Prostate gland (tissue), 2 donors: ENCODE measurements around the gene SLC39A3. TPM values are rescaled to one million over a fixed set of nuclear protein-coding genes. Genes with fewer than 3 reads are reported as not detected.

ENCODE experiments used
- DNase-seq: peaks from one replicate; pipeline ENCODE4 v3.0.0-alpha.2; 2019; ENCODE audit warnings: low spot score
- H3K27ac ChIP-seq, 2 donors: fragments of 200-600 bp; sonication (generic); 2 replicates each; pipeline ENCODE4 v1.5.1; 2017 to 2019
- H3K27me3 ChIP-seq: fragments of 200-600 bp; sonication (generic); replicated peaks from 2 replicates; pipeline ENCODE4 v1.5.1; 2019; ENCODE audit not compliant: insufficient read depth
- H3K36me3 ChIP-seq, 2 donors: fragments of 200-600 bp; sonication (generic); 1 replicate in 1 of 2; 2 replicates in 1 of 2; pipeline versions ENCODE4 v1.5.1 to v1.8.1; 2017 to 2019
- H3K4me1 ChIP-seq: fragments of 200-600 bp; sonication (generic); replicated peaks from 2 replicates; pipeline ENCODE4 v1.5.1; 2019
- H3K4me3 ChIP-seq, 2 donors: fragments of 200-600 bp; sonication (generic); 2 replicates each; pipeline ENCODE4 v1.5.1; 2017 to 2019
- H3K9me3 ChIP-seq: fragments of 200-600 bp; sonication (generic); 2 replicates; pipeline ENCODE4 v1.5.1; 2017
- POLR2A ChIP-seq: fragments of 450-650 bp; IDR thresholded peaks from one replicate; pipeline ENCODE4 v1.6.1; 2016; ENCODE audit warnings: antibody characterized with exemption, mild to moderate bottlenecking
- POLR2AphosphoS5 ChIP-seq: sonication (generic); formaldehyde crosslinking; IDR thresholded peaks from one replicate; pipeline ENCODE4 v1.6.1; 2017; ENCODE audit warnings: antibody characterized with exemption
- WGBS: methylation state at CpG from one replicate; pipeline ENCODE4 v1.1.5; 2018; 5-methylcytosine and 5-hydroxymethylcytosine counted together
- intact Hi-C: fragments of 100-400 bp; cut with DNase I; formaldehyde crosslinking; loops from one replicate; pipeline ENCODE4 v1.14.2; 2022
- total RNA-seq, 2 donors: library from RNA; depleted of rRNA; stranded (reverse); fragments of >200 nt; gene quantifications; one replicate each; pipeline ENCODE4 v1.1.0, GENCODE V29; 2016
- TF ChIP-seq, protein P1 (sequence below), 4 experiments: fragments of 200-600 bp in 2 of 4; fragments of 450-650 bp in 2 of 4; sonication (generic) in 2 of 4; IDR thresholded peaks; 1 replicate in 3 of 4; 2 replicates in 1 of 4; pipeline ENCODE4 v1.5.1; 2016 to 2019; ENCODE audit warnings: antibody characterized with exemption in 4 of 4, mild to moderate bottlenecking in 2 of 4, moderate library complexity in 2 of 4

SLC39A3 gene
- total RNA-seq, 2 donors from 2014 or later, result 46.6 to 67.9 TPM

- Histone ChIP-seq H3K4me1 (no peaks in the 10 kb centered on the region), H3K36me3 (no peaks in the 10 kb centered on the region), H3K4me3 (no peak overlapping the region), H3K27me3 (no peaks in the 10 kb centered on the region), H3K27ac (no peak overlapping the region), H3K9me3 (no peaks in the 10 kb centered on the region)
- intact Hi-C loops, result no loop called here
- TF ChIP-seq POLR2A (no peak), POLR2AphosphoS5 (no peak)
- TF ChIP-seq, protein P1, sequence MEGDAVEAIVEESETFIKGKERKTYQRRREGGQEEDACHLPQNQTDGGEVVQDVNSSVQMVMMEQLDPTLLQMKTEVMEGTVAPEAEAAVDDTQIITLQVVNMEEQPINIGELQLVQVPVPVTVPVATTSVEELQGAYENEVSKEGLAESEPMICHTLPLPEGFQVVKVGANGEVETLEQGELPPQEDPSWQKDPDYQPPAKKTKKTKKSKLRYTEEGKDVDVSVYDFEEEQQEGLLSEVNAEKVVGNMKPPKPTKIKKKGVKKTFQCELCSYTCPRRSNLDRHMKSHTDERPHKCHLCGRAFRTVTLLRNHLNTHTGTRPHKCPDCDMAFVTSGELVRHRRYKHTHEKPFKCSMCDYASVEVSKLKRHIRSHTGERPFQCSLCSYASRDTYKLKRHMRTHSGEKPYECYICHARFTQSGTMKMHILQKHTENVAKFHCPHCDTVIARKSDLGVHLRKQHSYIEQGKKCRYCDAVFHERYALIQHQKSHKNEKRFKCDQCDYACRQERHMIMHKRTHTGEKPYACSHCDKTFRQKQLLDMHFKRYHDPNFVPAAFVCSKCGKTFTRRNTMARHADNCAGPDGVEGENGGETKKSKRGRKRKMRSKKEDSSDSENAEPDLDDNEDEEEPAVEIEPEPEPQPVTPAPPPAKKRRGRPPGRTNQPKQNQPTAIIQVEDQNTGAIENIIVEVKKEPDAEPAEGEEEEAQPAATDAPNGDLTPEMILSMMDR (IDR thresholded peaks at IDR 0.05), result no peak
- DNase-seq, result no peak
- 84% methylated on average over 17 of the region's 17 CpGs for WGBS
Measured at GRCh38 chr19:2750808-2751437, 11.1 kb upstream of the SLC39A3 start.

GRCh38 chr19:2747349-2747748 is 7.5 kb upstream of the SLC39A3 start:
- Histone ChIP-seq H3K4me3 (no peak overlapping the region), H3K27ac (no peak overlapping the region), H3K4me1 (no peaks in the 10 kb centered on the region), H3K36me3 (no peaks in the 10 kb centered on the region), H3K27me3 (no peaks in the 10 kb centered on the region), H3K9me3 (no peaks in the 10 kb centered on the region)
- no peak for TF ChIP-seq POLR2A
- TF ChIP-seq POLR2AphosphoS5, result no peak
- TF ChIP-seq, protein P1 (IDR thresholded peaks at IDR 0.05), result no peak
- DNase-seq, result no peak
- intact Hi-C loops, result loop anchor here (10.0 kb wide), 1 partner anchor 273 kb away; the partner anchor contains the start of gene GADD45B
- WGBS, result 81% methylated on average over 7 of the region's 7 CpGs

DNA sequence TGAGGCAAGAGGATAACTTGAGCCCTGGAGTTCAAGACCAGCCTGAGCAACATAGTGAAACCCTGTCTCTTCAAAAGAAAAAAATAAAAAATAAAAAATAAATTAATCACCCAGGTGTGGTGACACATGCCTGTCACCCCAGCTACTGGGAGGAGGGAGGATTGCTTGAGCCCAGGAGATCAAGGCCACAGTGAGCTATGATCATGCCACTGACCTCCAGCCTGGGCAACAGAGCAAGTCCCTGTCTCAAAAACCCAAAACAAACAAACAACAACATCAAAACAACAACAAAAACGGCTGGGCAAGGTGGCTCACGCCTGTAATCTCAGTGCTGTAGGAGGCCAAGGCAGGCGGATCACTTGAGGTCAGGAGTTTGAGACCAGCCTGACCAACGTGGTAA is 4.3 kb upstream of the SLC39A3 start:
- intact Hi-C loops, result loop anchor here (10.0 kb wide), 1 partner anchor 269 kb away; the partner anchor contains the start of gene GADD45B
- 43% methylated on average over 4 of the region's 4 CpGs for whole genome bisulfite sequencing

GRCh38 chr19:2743099-2743498 is 3.3 kb upstream of the SLC39A3 start:
- intact Hi-C loops, result loop anchor here (10.0 kb wide), 1 partner anchor 268 kb away; the partner anchor contains the start of gene GADD45B
- no peaks in the 10 kb centered on the region for H3K27me3 ChIP-seq
- H3K27ac ChIP-seq, result no peak overlapping the region
- no peaks in the 10 kb centered on the region for H3K9me3 ChIP-seq
- no peaks in the 10 kb centered on the region for H3K36me3 ChIP-seq
- WGBS, result 74% methylated on average over 8 of the region's 8 CpGs
- TF ChIP-seq, protein P1 (IDR thresholded peaks at IDR 0.05), result no peak
- no peak for TF ChIP-seq POLR2AphosphoS5
- no peak for TF ChIP-seq POLR2A
- no peak for DNase-seq
- H3K4me3 ChIP-seq, result no peak overlapping the region
- peaks cover 3% of the 10 kb centered on the region for H3K4me1 ChIP-seq

More for the DNA sequence above, 4.3 kb upstream of the SLC39A3 start:
- Histone ChIP-seq H3K27ac (no peak overlapping the region), H3K4me1 (peaks cover 2% of the 10 kb centered on the region), H3K4me3 (no peak overlapping the region), H3K27me3 (no peaks in the 10 kb centered on the region), H3K36me3 (no peaks in the 10 kb centered on the region), H3K9me3 (no peaks in the 10 kb centered on the region)
- TF ChIP-seq POLR2A (no peak), POLR2AphosphoS5 (no peak)
- TF ChIP-seq, protein P1 (IDR thresholded peaks at IDR 0.05), result no peak
- DNase-seq, result no peak

- H3K27ac ChIP-seq, result no peak overlapping the region
- H3K4me3 ChIP-seq, result peak overlapping the region in 1 of 2 donors; percentile 74
Measured at GRCh38 chr19:2740314-2740656, 468 bp upstream of the SLC39A3 start.

More at GRCh38 chr19:2740314-2740656, 468 bp upstream of the SLC39A3 start:
- WGBS, result 44% methylated on average over 13 of the region's 13 CpGs
- no peaks in the 10 kb centered on the region for H3K9me3 ChIP-seq
- no peaks in the 10 kb centered on the region for H3K27me3 ChIP-seq
- DNase-seq, result no peak
- TF ChIP-seq, protein P1 (IDR thresholded peaks at IDR 0.05), result no peak
- no peak for TF ChIP-seq POLR2A
- intact Hi-C loops, result loop anchor here (10.0 kb wide), 1 partner anchor 265 kb away; the partner anchor contains the start of gene GADD45B
- H3K36me3 ChIP-seq, result peaks cover 0 to 5% of the 10 kb centered on the region in 2 donors
- peaks cover 3% of the 10 kb centered on the region for H3K4me1 ChIP-seq
